GM21619 (cell line): ENCODE measurements around the gene CRP.
"Not testable (repeated sequence)": the region's sequence is repeated elsewhere in the genome, so short reads cannot be mapped to it uniquely, and the experiment has no call there.

ENCODE experiments used
- ATAC-seq: cut with Tn5 transposase; IDR thresholded peaks from one replicate; pipeline ENCODE4 v1.9.1; 2021; ENCODE audit not compliant: unreplicated experiment

CRP gene

DNA sequence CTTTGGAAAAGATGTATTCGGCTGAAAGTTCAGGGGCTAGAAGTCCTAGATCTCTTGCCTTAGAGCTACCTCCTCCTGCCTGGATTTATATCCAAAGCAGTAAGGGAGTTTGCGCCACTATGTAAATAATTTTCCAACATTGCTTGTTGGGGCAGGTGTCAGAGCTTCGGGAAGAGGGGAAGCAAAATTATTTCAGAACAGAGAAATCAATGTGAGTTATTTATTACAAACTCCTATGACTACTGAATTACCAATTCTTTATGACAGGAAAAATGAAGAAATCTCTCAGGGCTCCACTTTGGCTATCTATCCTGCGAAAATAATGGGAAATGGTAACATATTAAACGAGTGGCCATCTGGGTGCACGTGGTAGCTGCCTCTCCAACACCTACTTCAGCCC lies at the start of gene CRP:
TSS of gene CRP (minus strand) at position 61 of the 400 bp plus-strand sequence. CDS start 104 bp downstream, outside the sequence.
- no peak for ATAC-seq

GRCh38 chr1:159763686-159764085 lies 49.3 kb upstream of the CRP start:
- ATAC-seq: no peak

GRCh38 chr1:159756397-159756796 lies 42.0 kb upstream of the CRP start:
- no peak for ATAC-seq

GRCh38 chr1:159755451-159756007 lies 41.1 kb upstream of the CRP start:
- ATAC-seq: no peak

GRCh38 chr1:159753386-159753785 lies 39.0 kb upstream of the CRP start:
- no peak for ATAC-seq

- no peak for ATAC-seq
These were observed 37.8 kb upstream of the CRP start for GRCh38 chr1:159752135-159752580.

DNA sequence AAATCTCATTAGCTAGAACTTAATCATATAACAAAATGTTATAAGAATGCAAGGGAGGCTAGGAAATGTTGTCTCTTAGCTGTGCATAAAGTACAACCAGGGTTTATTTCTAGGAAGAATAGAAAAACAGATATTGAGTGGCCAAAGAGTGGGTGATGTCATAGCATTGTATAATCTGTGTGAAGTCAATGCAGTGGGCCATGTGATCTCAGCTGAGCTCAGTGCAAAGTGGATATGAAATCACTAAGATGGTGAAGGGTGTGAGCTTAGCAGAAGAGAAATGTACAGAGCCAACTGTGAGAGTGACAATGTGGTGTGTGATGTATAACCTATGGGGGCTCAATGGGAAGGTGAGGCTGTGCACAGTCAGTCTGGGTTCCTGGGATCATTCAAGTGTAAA lies 36.6 kb upstream of the CRP start:
- ATAC-seq: no peak

GRCh38 chr1:159750621-159751020 lies 36.2 kb upstream of the CRP start:
- ATAC-seq: no peak

DNA sequence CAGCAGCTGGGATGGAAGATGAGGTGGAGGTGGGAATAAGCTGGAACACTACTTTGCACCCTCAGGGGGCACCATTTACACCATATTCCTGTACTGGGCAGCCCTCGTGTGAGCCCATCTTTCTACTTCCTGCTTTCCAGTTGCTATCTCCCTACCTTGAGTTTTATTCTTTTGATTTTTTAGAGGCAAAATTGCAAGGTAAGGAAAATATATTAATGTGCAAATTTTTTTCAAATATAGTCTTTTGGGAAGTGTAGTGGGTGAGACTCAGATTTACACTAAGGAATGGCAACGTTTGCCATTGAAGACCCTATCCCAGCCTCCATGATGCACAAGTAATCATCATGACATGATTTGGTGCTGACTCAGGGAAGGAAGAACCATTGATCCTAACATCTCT lies 35.2 kb upstream of the CRP start:
- no peak for ATAC-seq

DNA sequence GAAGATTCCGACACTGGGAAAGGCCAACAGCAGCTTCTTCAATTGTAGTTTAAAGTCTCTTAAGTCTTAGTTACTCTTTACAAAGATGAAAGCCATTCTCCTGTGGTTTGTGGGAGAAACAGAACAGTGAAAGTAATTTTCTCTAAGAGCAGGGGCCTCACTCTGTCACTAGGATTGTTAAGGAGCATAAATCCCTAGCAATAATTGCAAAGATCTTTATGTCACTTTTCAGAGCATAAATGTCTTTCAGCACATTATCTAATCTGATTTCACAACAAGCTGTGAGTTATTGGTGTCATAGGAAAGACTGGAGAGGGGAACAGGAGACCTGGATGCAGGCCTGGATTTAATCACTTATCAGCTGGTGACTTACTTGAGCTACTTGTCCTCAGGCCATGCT lies 34.0 kb upstream of the CRP start:
- ATAC-seq: no peak

GRCh38 chr1:159746666-159747065 lies 32.3 kb upstream of the CRP start:
- no peak for ATAC-seq

GRCh38 chr1:159743651-159744410 lies 29.4 kb upstream of the CRP start:
- no peak for ATAC-seq

GRCh38 chr1:159737238-159737916 lies 23.0 kb upstream of the CRP start:
- no peak for ATAC-seq

- not testable (repeated sequence) for ATAC-seq
These were observed 8.8 kb upstream of the CRP start for GRCh38 chr1:159723188-159723587.

DNA sequence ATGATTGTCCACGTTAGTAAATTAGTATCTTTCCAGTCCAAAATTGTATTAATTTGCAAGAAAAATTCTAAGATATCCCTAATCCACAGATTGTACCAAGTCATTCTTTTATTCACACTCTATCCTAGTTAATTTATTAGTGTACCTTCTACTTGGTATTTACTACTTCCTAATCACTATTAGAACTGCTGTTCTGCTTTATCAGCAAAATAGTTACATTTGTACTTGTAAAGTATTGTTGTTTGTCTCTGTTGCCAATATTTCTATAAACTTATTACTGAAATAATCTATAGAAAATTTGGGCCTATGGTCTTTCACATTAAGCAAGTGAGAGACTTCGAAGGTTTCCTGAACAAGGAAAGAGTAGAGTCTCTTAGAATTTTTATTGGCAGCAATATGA lies 5.6 kb upstream of the CRP start:
- ATAC-seq: no peak

GRCh38 chr1:159715855-159716254 lies 1.5 kb upstream of the CRP start:
- ATAC-seq: no peak

DNA sequence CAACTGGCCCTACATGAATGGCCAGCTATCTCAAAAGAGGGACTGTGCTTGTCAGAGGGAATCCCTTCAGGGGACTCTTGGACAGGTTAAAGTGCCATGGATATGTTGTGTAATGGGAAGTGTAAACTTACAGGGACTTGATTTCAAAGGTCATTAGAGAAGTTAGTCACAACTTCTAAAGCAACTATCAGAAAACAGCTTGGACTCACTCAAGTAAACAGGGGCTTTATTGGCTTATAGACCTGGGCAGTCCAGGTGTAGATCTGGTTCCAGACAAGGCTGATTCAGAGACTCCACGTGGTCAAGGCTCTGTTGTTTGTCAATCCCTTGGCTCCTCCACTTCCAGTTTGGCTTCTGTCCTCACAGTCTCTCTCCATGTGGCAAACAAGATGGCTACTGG lies 2.3 kb downstream of the CRP start:
- no peak for ATAC-seq

- ATAC-seq: no peak
These were observed 6.7 kb downstream of the CRP start for GRCh38 chr1:159707472-159708260.

DNA sequence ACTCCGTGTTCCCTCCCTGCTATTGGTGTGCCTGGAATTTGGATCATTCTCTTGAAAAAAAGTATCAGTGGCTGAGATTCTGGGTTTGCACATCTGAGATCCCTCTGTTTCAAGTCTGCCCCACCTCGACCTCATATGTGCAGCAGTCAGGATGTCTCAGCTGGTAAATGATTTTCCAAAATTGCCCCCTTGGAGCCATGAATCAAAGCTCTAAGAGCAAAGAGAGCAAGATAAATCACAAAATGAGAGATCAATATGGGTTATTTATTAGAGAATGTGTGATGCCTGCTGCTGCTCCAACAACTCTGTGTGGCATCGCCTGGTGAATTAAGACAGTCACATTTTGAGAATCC lies 8.5 kb downstream of the CRP start:
- ATAC-seq: no peak

DNA sequence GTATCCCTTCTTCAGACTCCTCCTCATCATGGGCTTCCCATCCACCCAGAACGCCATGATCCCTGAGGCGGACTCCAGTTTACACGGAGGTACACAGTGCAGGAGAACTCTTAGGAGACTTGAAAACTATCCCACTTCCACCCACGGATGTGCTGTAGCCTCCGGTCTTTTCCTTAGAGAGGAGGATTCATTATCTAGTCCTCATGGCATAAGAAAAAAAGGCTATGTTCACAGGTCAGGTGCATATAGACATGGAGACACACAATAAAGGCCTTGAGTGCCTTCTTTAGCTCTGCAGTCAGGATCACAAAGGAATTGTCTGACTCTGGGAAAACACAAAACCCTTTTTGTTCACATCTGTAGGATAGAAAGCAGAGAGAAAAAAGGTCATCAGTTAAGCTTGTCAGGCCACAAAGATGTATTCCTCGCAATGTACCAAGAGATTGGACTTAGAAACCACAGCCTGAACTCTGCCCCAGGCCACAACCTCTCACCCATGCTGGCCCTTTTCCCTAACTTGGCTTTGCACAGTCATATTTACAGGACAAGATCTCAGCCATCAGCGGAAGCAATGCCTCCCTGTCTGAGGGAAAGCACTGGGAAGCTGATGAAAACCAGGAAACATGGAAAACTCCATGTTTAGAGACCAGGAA lies 9.0 kb downstream of the CRP start:
- no peak for ATAC-seq

DNA sequence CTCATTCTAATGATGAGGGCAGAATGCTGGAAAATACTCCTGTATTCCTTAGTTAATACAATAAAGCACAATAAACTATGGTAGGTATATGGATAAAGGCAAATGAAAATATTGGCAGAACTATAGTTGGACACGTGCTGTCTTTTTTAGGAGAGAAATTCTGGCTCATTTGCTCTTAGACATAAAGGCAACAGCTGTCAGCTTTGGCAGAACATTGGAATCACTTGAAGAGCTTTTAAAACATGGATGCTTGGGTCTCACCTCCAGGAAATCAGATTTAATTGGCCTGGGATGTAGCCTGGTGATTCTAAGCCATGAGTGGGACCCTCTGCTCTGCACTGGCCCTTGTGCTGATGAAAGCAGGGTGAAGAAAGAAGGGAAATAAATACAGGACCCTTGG lies 9.9 kb downstream of the CRP start:
- no peak for ATAC-seq
